Measurements from ENCODE around the gene MYLK.

Gene MYLK

GRCh38 chr3:123884203-123884831 lies at the start of gene MYLK:
MYLK (minus strand) TSS chr3:123884332; CDS start chr3:123793841, 90,491 bp downstream.
- Histone ChIP-seq H3K9me3 (ENCODE audit: control insufficient read depth, insufficient read depth, low read depth, low read length) (no peaks in the 10 kb centered on the region), H3K27me3 (ENCODE audit: control insufficient read depth, insufficient read depth, low read length) (peaks cover 20% of the 10 kb centered on the region), H3K9ac (ENCODE audit: low read length) (peak within 1 kb of the TSS; percentile 38), H3K4me1 (ENCODE audit: control insufficient read depth, insufficient read depth, low read length) (no peaks in the 10 kb centered on the region), H3K36me3 (ENCODE audit: control insufficient read depth, insufficient read depth, low read length) (no peaks in the 10 kb centered on the region), H3K27ac (ENCODE audit: low read depth, low read length) (0 out of 2 replicates have a peak within 1 kb of the TSS, but pooled peaks have one; percentile 46), H3K4me3 (ENCODE audit: low read depth, low read length) (peak within 1 kb of the TSS; percentile 65)

- Histone ChIP-seq H3K27ac (ENCODE audit: low read depth, low read length) (no peak overlapping the region), H3K4me3 (ENCODE audit: low read depth, low read length) (no peak overlapping the region), H3K9ac (ENCODE audit: low read length) (no peak overlapping the region), H3K36me3 (ENCODE audit: control insufficient read depth, insufficient read depth, low read length) (peaks cover 76% of the 10 kb centered on the region), H3K4me1 (ENCODE audit: control insufficient read depth, insufficient read depth, low read length) (no peaks in the 10 kb centered on the region), H3K27me3 (ENCODE audit: control insufficient read depth, insufficient read depth, low read length) (no peaks in the 10 kb centered on the region), H3K9me3 (ENCODE audit: control insufficient read depth, insufficient read depth, low read depth, low read length) (no peaks in the 10 kb centered on the region)
Measured at GRCh38 chr3:123930445-123930844, 46.3 kb upstream of the MYLK start.

- no peak overlapping the region for H3K27ac ChIP-seq (ENCODE audit: low read depth, low read length)
- H3K9me3 ChIP-seq (ENCODE audit: control insufficient read depth, insufficient read depth, low read depth, low read length), result no peaks in the 10 kb centered on the region
- H3K4me3 ChIP-seq (ENCODE audit: low read depth, low read length), result no peak overlapping the region
- H3K9ac ChIP-seq (ENCODE audit: low read length), result no peak overlapping the region
- no peaks in the 10 kb centered on the region for H3K27me3 ChIP-seq (ENCODE audit: control insufficient read depth, insufficient read depth, low read length)
- H3K36me3 ChIP-seq (ENCODE audit: control insufficient read depth, insufficient read depth, low read length), result peaks cover 76% of the 10 kb centered on the region
- H3K4me1 ChIP-seq (ENCODE audit: control insufficient read depth, insufficient read depth, low read length), result no peaks in the 10 kb centered on the region
Measured at GRCh38 chr3:123929325-123929724, 45.2 kb upstream of the MYLK start.

GRCh38 chr3:123926396-123926795 lies 42.3 kb upstream of the MYLK start:
- H3K27me3 ChIP-seq (ENCODE audit: control insufficient read depth, insufficient read depth, low read length), result no peaks in the 10 kb centered on the region
- peaks cover 68% of the 10 kb centered on the region for H3K36me3 ChIP-seq (ENCODE audit: control insufficient read depth, insufficient read depth, low read length)
- H3K9ac ChIP-seq (ENCODE audit: low read length), result no peak overlapping the region
- no peaks in the 10 kb centered on the region for H3K9me3 ChIP-seq (ENCODE audit: control insufficient read depth, insufficient read depth, low read depth, low read length)
- H3K4me3 ChIP-seq (ENCODE audit: low read depth, low read length), result no peak overlapping the region
- no peaks in the 10 kb centered on the region for H3K4me1 ChIP-seq (ENCODE audit: control insufficient read depth, insufficient read depth, low read length)
- H3K27ac ChIP-seq (ENCODE audit: low read depth, low read length), result no peak overlapping the region

GRCh38 chr3:123920868-123921267 lies 36.7 kb upstream of the MYLK start:
- no peak overlapping the region for H3K27ac ChIP-seq (ENCODE audit: low read depth, low read length)
- H3K9me3 ChIP-seq (ENCODE audit: control insufficient read depth, insufficient read depth, low read depth, low read length), result no peaks in the 10 kb centered on the region; the same call in 1 of the 2 replicates
- H3K4me1 ChIP-seq (ENCODE audit: control insufficient read depth, insufficient read depth, low read length), result no peaks in the 10 kb centered on the region
- H3K4me3 ChIP-seq (ENCODE audit: low read depth, low read length), result no peak overlapping the region
- peaks cover 49% of the 10 kb centered on the region for H3K36me3 ChIP-seq (ENCODE audit: control insufficient read depth, insufficient read depth, low read length)
- H3K27me3 ChIP-seq (ENCODE audit: control insufficient read depth, insufficient read depth, low read length), result no peaks in the 10 kb centered on the region
- no peak overlapping the region for H3K9ac ChIP-seq (ENCODE audit: low read length)

GRCh38 chr3:123920383-123920782 lies 36.3 kb upstream of the MYLK start:
- H3K9me3 ChIP-seq (ENCODE audit: control insufficient read depth, insufficient read depth, low read depth, low read length), result no peaks in the 10 kb centered on the region; the same call in 1 of the 2 replicates
- H3K36me3 ChIP-seq (ENCODE audit: control insufficient read depth, insufficient read depth, low read length), result peaks cover 48% of the 10 kb centered on the region

GRCh38 chr3:123919353-123919752 lies 35.2 kb upstream of the MYLK start:
- H3K9ac ChIP-seq (ENCODE audit: low read length), result no peak overlapping the region
- no peak overlapping the region for H3K4me3 ChIP-seq (ENCODE audit: low read depth, low read length)
- H3K36me3 ChIP-seq (ENCODE audit: control insufficient read depth, insufficient read depth, low read length), result peaks cover 54% of the 10 kb centered on the region
- no peaks in the 10 kb centered on the region for H3K27me3 ChIP-seq (ENCODE audit: control insufficient read depth, insufficient read depth, low read length)
- no peaks in the 10 kb centered on the region; the same call in 1 of the 2 replicates for H3K9me3 ChIP-seq (ENCODE audit: control insufficient read depth, insufficient read depth, low read depth, low read length)
- H3K4me1 ChIP-seq (ENCODE audit: control insufficient read depth, insufficient read depth, low read length), result no peaks in the 10 kb centered on the region
- H3K27ac ChIP-seq (ENCODE audit: low read depth, low read length), result no peak overlapping the region

More at GRCh38 chr3:123920383-123920782, 36.3 kb upstream of the MYLK start:
- Histone ChIP-seq H3K4me1 (ENCODE audit: control insufficient read depth, insufficient read depth, low read length) (no peaks in the 10 kb centered on the region), H3K27ac (ENCODE audit: low read depth, low read length) (no peak overlapping the region), H3K4me3 (ENCODE audit: low read depth, low read length) (no peak overlapping the region), H3K9ac (ENCODE audit: low read length) (no peak overlapping the region), H3K27me3 (ENCODE audit: control insufficient read depth, insufficient read depth, low read length) (no peaks in the 10 kb centered on the region)

- H3K27ac ChIP-seq (ENCODE audit: low read depth, low read length), result no peak overlapping the region
- H3K9me3 ChIP-seq (ENCODE audit: control insufficient read depth, insufficient read depth, low read depth, low read length), result no peaks in the 10 kb centered on the region
Measured at GRCh38 chr3:123914829-123915228, 30.7 kb upstream of the MYLK start.

GRCh38 chr3:123909785-123910184 lies 25.7 kb upstream of the MYLK start:
- Histone ChIP-seq H3K9ac (ENCODE audit: low read length) (no peak overlapping the region), H3K4me3 (ENCODE audit: low read depth, low read length) (no peak overlapping the region), H3K36me3 (ENCODE audit: control insufficient read depth, insufficient read depth, low read length) (peaks cover 5% of the 10 kb centered on the region), H3K4me1 (ENCODE audit: control insufficient read depth, insufficient read depth, low read length) (no peaks in the 10 kb centered on the region), H3K9me3 (ENCODE audit: control insufficient read depth, insufficient read depth, low read depth, low read length) (no peaks in the 10 kb centered on the region), H3K27me3 (ENCODE audit: control insufficient read depth, insufficient read depth, low read length) (no peaks in the 10 kb centered on the region), H3K27ac (ENCODE audit: low read depth, low read length) (no peak overlapping the region)

More at GRCh38 chr3:123914829-123915228, 30.7 kb upstream of the MYLK start:
- no peak overlapping the region for H3K4me3 ChIP-seq (ENCODE audit: low read depth, low read length)
- H3K9ac ChIP-seq (ENCODE audit: low read length), result no peak overlapping the region
- H3K27me3 ChIP-seq (ENCODE audit: control insufficient read depth, insufficient read depth, low read length), result no peaks in the 10 kb centered on the region
- H3K4me1 ChIP-seq (ENCODE audit: control insufficient read depth, insufficient read depth, low read length), result no peaks in the 10 kb centered on the region
- peaks cover 22% of the 10 kb centered on the region for H3K36me3 ChIP-seq (ENCODE audit: control insufficient read depth, insufficient read depth, low read length)

- Histone ChIP-seq H3K9me3 (ENCODE audit: control insufficient read depth, insufficient read depth, low read depth, low read length) (no peaks in the 10 kb centered on the region), H3K27me3 (ENCODE audit: control insufficient read depth, insufficient read depth, low read length) (no peaks in the 10 kb centered on the region), H3K4me3 (ENCODE audit: low read depth, low read length) (no peak overlapping the region)
Measured at GRCh38 chr3:123907720-123908119, 23.6 kb upstream of the MYLK start.

GRCh38 chr3:123899300-123899865 lies 15.3 kb upstream of the MYLK start:
- Histone ChIP-seq H3K4me1 (ENCODE audit: control insufficient read depth, insufficient read depth, low read length) (no peaks in the 10 kb centered on the region), H3K4me3 (ENCODE audit: low read depth, low read length) (no peak overlapping the region), H3K9ac (ENCODE audit: low read length) (no peak overlapping the region), H3K27me3 (ENCODE audit: control insufficient read depth, insufficient read depth, low read length) (no peaks in the 10 kb centered on the region), H3K9me3 (ENCODE audit: control insufficient read depth, insufficient read depth, low read depth, low read length) (no peaks in the 10 kb centered on the region), H3K36me3 (ENCODE audit: control insufficient read depth, insufficient read depth, low read length) (no peaks in the 10 kb centered on the region), H3K27ac (ENCODE audit: low read depth, low read length) (no peak overlapping the region)

More at GRCh38 chr3:123907720-123908119, 23.6 kb upstream of the MYLK start:
- no peaks in the 10 kb centered on the region for H3K4me1 ChIP-seq (ENCODE audit: control insufficient read depth, insufficient read depth, low read length)
- H3K27ac ChIP-seq (ENCODE audit: low read depth, low read length), result no peak overlapping the region
- H3K36me3 ChIP-seq (ENCODE audit: control insufficient read depth, insufficient read depth, low read length), result no peaks in the 10 kb centered on the region
- H3K9ac ChIP-seq (ENCODE audit: low read length), result no peak overlapping the region
